Kidney (tissue), 22 donors: Measurements from ENCODE around the gene PPIL3. TPM values are rescaled to one million over a fixed set of nuclear protein-coding genes. Genes with fewer than 3 reads are reported as not detected.

ENCODE experiments used
- DNase-seq, 5 donors: peaks; one replicate each; pipeline ENCODE4 v3.0.0-alpha.2; 2013 to 2020
- FAIRE-seq: peaks from 2 replicates; lab custom pipeline; 2012; peaks lifted over from hg19 to GRCh38; lab: Jason Lieb, UNC
- H3K27ac ChIP-seq, 2 donors: one replicate each; pipeline ENCODE4 v1.7.0; 2013; ENCODE audit warnings: low read depth in 2 of 2, low read length in 2 of 2, inconsistent platforms in 1 of 2
- H3K27me3 ChIP-seq: one replicate; pipeline ENCODE4 v1.7.1; 2013; ENCODE audit warnings: low read length, inconsistent platforms; ENCODE audit not compliant: control insufficient read depth, insufficient read depth
- H3K36me3 ChIP-seq, 3 donors: one replicate each; pipeline versions ENCODE4 v1.7.0 to v1.7.1; 2013; ENCODE audit warnings: low read length in 3 of 3, control low read depth in 1 of 3, inconsistent platforms in 1 of 3; ENCODE audit not compliant: insufficient read depth in 3 of 3, control insufficient read depth in 2 of 3
- H3K4me1 ChIP-seq, 3 donors: one replicate each; pipeline versions ENCODE4 v1.7.0 to v1.7.1; 2013; ENCODE audit warnings: low read length in 3 of 3, inconsistent platforms in 1 of 3, low read depth in 1 of 3; ENCODE audit not compliant: control insufficient read depth in 2 of 3, insufficient read depth in 2 of 3
- H3K4me3 ChIP-seq, 3 donors: one replicate each; pipeline versions ENCODE4 v1.7.0 to v1.8.1; 2013; ENCODE audit warnings: low read length in 3 of 3, control low read depth in 1 of 3, inconsistent platforms in 1 of 3
- H3K9ac ChIP-seq, 3 donors: one replicate each; pipeline versions ENCODE4 v1.7.0 to v1.7.1; 2013; ENCODE audit warnings: low read length in 3 of 3, control low read depth in 1 of 3, inconsistent platforms in 1 of 3
- H3K9me3 ChIP-seq, 3 donors: one replicate each; pipeline versions ENCODE4 v1.7.0 to v1.7.1; 2013; ENCODE audit warnings: low read length in 3 of 3, control low read depth in 1 of 3, inconsistent platforms in 1 of 3; ENCODE audit not compliant: control insufficient read depth in 2 of 3, insufficient read depth in 1 of 3
- intact Hi-C: fragments of 100-400 bp; cut with DNase I; formaldehyde crosslinking; loops from one replicate; pipeline ENCODE4 v1.11.1; 2022
- long read RNA-seq, 10 donors: library from polyadenylated mRNA in 1 of 10; unstranded in 1 of 10; transcript quantifications; one replicate each; pipeline ENCODE4 v2.0.0 and lab custom pipeline, GENCODE V29; 2021 to 2026
- polyA plus RNA-seq: library from polyadenylated mRNA; stranded (reverse); fragments of 350-450 nt; fragmentation: Illumina TruSeq; extraction: RNeasy Lipid Tissue Mini Kit (QIAGEN cat#74804); gene quantifications from one replicate; pipeline ENCODE4 v1.2.3, GENCODE V29; 2014; ENCODE audit warnings: low read depth, low replicate concordance; ENCODE audit not compliant: insufficient read depth
- total RNA-seq: library from RNA; stranded (reverse); fragmentation: NEBNext Ultra II Directional; extraction: Animal tissue kit (Norgen Biotek cat#: 25700); gene quantifications from one replicate; pipeline ENCODE4 v1.2.1, GENCODE V29; 2021
- TF ChIP-seq, protein P1 (sequence below): IDR thresholded peaks from 3 replicates; pipeline ENCODE4 v1.5.1; 2012; ENCODE audit warnings: mild to moderate bottlenecking, moderate library complexity, borderline replicate concordance; ENCODE audit not compliant: insufficient read depth; ENCODE audit errors: extremely low read depth
- donor health status: control.
- donor health status: control.
- donor health status: control.
- donor health status: control.
- donor health status: control.
- donor health status: DM: yes; HTN: yes; CAD: no.
- donor health status: Normal renal cell carcinoma (clear cell type).

Gene PPIL3
- total RNA-seq = 26.7 TPM
- 27.0 TPM for polyA plus RNA-seq
- long read RNA-seq, donor 1, partial matches to known transcripts = 0 of 6 reads
- long read RNA-seq, donor 1, other reads (novel, unspliced or antisense) = 0 of 6 reads
- long read RNA-seq, donor 2, transcript PPIL3-209 (3 exons, 589 nt) = major isoform, 9 of 15 reads
- long read RNA-seq, donor 2, partial matches to known transcripts = 0 of 15 reads
- long read RNA-seq, donor 2, other reads (novel, unspliced or antisense) = 0 of 15 reads
- long read RNA-seq, donor 3, transcript PPIL3-202 (7 exons, 1,194 nt) = major isoform, 8 of 16 reads
- long read RNA-seq, donor 3, partial matches to known transcripts = 0 of 16 reads
- long read RNA-seq, donor 3, other reads (novel, unspliced or antisense) = 0 of 16 reads
- long read RNA-seq, donor 4, partial matches to known transcripts = 0 of 7 reads
- long read RNA-seq, donor 4, other reads (novel, unspliced or antisense) = 0 of 7 reads
- long read RNA-seq, donor 5, partial matches to known transcripts = 0 of 1 reads
- long read RNA-seq, donor 5, other reads (novel, unspliced or antisense) = 0 of 1 reads
- long read RNA-seq, donor 6, partial matches to known transcripts = 0 of 10 reads
- long read RNA-seq, donor 6, other reads (novel, unspliced or antisense) = 0 of 10 reads
- long read RNA-seq, donor 7, partial matches to known transcripts = 0 of 9 reads
- long read RNA-seq, donor 7, other reads (novel, unspliced or antisense) = 4 of 9 reads
- long read RNA-seq, donor 8, partial matches to known transcripts = 0 of 7 reads
- long read RNA-seq, donor 8, other reads (novel, unspliced or antisense) = 0 of 7 reads
- long read RNA-seq, donor 9, partial matches to known transcripts = 18 of 21 reads
- long read RNA-seq, donor 9, other reads (novel, unspliced or antisense) = 0 of 21 reads
- long read RNA-seq, donor 10, transcript PPIL3-202 (7 exons, 1,194 nt) = minor isoform, 6 of 35 reads
- long read RNA-seq, donor 10, transcript PPIL3-209 (3 exons, 589 nt) = major isoform, 8 of 35 reads
- long read RNA-seq, donor 10, partial matches to known transcripts = 14 of 35 reads
- long read RNA-seq, donor 10, other reads (novel, unspliced or antisense) = 5 of 35 reads

GRCh38 chr2:200888704-200889625 is at the start of gene PPIL3, which contains the start of gene NIF3L1:
Gene PPIL3 (minus strand): TSS chr2:200889077. CDS start chr2:200887615, 1,462 bp downstream.
Gene NIF3L1 (plus strand): TSS chr2:200889371. CDS start chr2:200891944, 2,573 bp downstream.
- Histone ChIP-seq H3K9me3 (no peaks in the 10 kb centered on the region), H3K27me3 (no peaks in the 10 kb centered on the region), H3K9ac (peak within 1 kb of the TSS; percentile 87 to 100 (median 90)), H3K4me3 (peak within 1 kb of the TSS; percentile 96 to 100 (median 98)), H3K36me3 (no peaks in the 10 kb centered on the region), H3K4me1 (peaks cover 0 to 3% (median 0%) of the 10 kb centered on the region in 3 donors), H3K27ac (peak within 1 kb of the TSS; percentile 94 to 95)
- intact Hi-C loops = no loop called here
- FAIRE-seq (peak; percentile 11), DNase-seq (peak; percentile 98 to 99 (median 99))
- TF ChIP-seq, protein P1, sequence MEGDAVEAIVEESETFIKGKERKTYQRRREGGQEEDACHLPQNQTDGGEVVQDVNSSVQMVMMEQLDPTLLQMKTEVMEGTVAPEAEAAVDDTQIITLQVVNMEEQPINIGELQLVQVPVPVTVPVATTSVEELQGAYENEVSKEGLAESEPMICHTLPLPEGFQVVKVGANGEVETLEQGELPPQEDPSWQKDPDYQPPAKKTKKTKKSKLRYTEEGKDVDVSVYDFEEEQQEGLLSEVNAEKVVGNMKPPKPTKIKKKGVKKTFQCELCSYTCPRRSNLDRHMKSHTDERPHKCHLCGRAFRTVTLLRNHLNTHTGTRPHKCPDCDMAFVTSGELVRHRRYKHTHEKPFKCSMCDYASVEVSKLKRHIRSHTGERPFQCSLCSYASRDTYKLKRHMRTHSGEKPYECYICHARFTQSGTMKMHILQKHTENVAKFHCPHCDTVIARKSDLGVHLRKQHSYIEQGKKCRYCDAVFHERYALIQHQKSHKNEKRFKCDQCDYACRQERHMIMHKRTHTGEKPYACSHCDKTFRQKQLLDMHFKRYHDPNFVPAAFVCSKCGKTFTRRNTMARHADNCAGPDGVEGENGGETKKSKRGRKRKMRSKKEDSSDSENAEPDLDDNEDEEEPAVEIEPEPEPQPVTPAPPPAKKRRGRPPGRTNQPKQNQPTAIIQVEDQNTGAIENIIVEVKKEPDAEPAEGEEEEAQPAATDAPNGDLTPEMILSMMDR = no peak

DNA sequence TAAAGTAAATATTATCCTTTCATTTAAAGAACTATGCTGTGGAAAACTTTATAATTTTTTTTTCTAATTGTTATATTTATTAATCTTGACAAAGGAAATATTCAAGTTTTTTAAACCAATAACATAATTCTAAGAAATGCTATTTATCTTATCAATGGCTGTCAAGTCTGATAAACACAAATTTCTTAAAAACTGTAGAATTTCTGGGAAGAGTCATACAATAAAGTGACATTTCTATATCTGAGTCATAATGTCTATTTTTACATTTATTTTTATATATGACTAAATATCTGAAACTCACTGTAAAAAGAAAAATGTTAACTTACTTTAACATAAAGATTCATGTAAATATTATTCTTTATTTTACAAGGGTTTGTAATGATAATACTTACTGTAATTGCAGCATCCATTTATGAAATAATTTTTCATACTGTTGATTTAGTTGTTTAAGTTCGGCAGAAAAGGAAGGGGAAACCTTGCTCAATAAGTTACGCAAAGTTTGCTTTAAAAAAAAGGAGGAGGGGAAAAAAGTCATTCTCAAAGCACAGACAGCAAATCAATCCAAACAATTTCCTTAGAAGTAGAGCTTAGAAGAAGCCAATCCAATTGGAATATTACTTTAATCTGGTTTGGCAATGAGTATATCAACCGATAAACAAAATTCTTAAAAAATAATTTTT is 42.2 kb upstream of the PPIL3 start:
- intact Hi-C loops = no loop called here
- FAIRE-seq (no peak), DNase-seq (no peak)
- H3K4me1 ChIP-seq = no peaks in the 10 kb centered on the region
- H3K27ac ChIP-seq = no peak overlapping the region
- H3K9me3 ChIP-seq = no peaks in the 10 kb centered on the region
- no peak overlapping the region for H3K9ac ChIP-seq
- TF ChIP-seq, protein P1 = no peak
- H3K4me3 ChIP-seq = no peak overlapping the region
- peaks cover 11 to 34% (median 18%) of the 10 kb centered on the region in 3 donors for H3K36me3 ChIP-seq
- H3K27me3 ChIP-seq = no peaks in the 10 kb centered on the region
